Fibroblast of pulmonary artery (primary cell): ENCODE results near the gene PLEKHM3.

Source experiments
- DNase-seq: peaks from one replicate; pipeline ENCODE4 v3.0.0-alpha.2; 2010; ENCODE audit warnings: low read depth
- H3K4me3 ChIP-seq: replicated peaks from 2 replicates; pipeline ENCODE4 v1.5.1; 2011; ENCODE audit warnings: low read depth, mild to moderate bottlenecking, control low read depth, low read length, moderate library complexity
- CTCF ChIP-seq: IDR thresholded peaks from 2 replicates; pipeline ENCODE4 v1.5.1; 2011; ENCODE audit warnings: mild to moderate bottlenecking, control low read depth, low read length, inconsistent platforms; ENCODE audit errors: missing control alignments

PLEKHM3 gene

GRCh38 chr2:207778298-207778882 is 246.9 kb downstream of the PLEKHM3 start:
- no peak overlapping the region for H3K4me3 ChIP-seq
- no peak for DNase-seq
- TF ChIP-seq CTCF = no peak

- no peak for TF ChIP-seq CTCF
- H3K4me3 ChIP-seq = no peak overlapping the region
- DNase-seq = no peak
Measured at GRCh38 chr2:207777124-207777523, 248.2 kb downstream of the PLEKHM3 start.

GRCh38 chr2:207775473-207775872 is 249.9 kb downstream of the PLEKHM3 start:
- TF ChIP-seq CTCF = no peak
- H3K4me3 ChIP-seq = no peak overlapping the region
- no peak for DNase-seq

- H3K4me3 ChIP-seq = no peak overlapping the region
- TF ChIP-seq CTCF = no peak
- no peak for DNase-seq
Measured at GRCh38 chr2:207772844-207773205, 252.5 kb downstream of the PLEKHM3 start.

- peak; percentile 52 for DNase-seq
- no peak for TF ChIP-seq CTCF
- no peak overlapping the region for H3K4me3 ChIP-seq
Measured at GRCh38 chr2:207772081-207772843, 253.1 kb downstream of the PLEKHM3 start.

GRCh38 chr2:207771421-207771820 is 253.9 kb downstream of the PLEKHM3 start:
- no peak for TF ChIP-seq CTCF
- no peak for DNase-seq
- H3K4me3 ChIP-seq = no peak overlapping the region
